Stimulated activated CD8-positive, alpha-beta memory T cell treated with anti-CD3 and anti-CD28 coated beads, Interleukin-12 subunit alpha, Interleukin-12 subunit beta, amount 100 ng/mL, for 24 hours (primary cell): ENCODE results near the gene GALNS.
"Not testable (repeated sequence)": the region's sequence is repeated elsewhere in the genome, so short reads cannot be mapped to it uniquely, and the experiment has no call there.

Experiments used
- DNase-seq: peaks from one replicate; pipeline ENCODE4 v3.0.0-alpha.2; 2020; ENCODE audit errors: extremely low read depth

GALNS gene

GRCh38 chr16:88889702-88890352 lies 33.1 kb upstream of the GALNS start:
- DNase-seq = not testable (repeated sequence)

DNA sequence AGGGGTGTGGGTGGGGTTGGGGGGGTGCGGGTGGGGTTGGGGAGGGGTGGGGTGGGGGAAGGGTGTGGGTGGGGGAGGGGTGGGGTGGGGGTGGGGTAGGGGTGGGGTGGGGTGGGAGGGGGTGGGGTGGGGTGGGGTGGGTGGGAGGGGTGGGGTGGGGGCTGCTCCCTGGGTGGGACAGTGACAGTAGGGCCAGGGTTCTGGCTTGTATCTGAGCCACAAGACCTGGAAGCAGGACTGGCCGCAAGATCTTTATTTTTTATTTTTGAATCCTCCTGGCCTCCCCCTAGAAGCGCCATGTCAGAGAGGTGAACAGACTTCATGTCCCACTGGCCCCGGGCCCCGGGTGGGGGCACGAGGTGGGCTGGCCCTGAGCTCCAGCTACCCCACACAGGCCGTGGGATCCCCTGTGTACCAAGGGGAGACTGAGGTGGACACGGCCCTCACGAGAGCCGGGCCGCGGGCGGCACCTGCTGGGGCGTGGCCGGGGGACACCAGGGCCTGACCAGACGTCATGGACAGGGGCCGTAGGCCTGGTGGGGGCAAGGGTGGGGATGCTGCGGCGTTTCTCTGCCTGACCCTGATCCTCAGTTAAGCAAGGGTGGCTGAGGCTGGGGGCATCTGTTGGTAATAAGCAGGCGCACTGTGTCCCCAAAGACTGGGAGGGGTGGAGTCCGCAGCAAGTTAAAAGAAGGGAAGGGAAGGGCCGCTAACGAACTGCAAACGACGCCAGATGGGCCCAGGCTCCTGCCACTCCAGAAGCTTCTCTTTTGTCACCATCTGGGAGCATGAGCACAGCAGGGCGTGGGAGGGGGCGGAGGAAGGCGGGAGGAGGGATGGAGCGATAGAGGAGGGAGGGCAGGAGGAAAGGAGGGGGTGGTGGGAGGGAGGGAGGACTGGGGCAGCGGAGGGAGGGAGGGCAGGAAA lies 32.0 kb upstream of the GALNS start:
- DNase-seq = no peak

- DNase-seq = no peak
Observed at GRCh38 chr16:88888057-88888456, 31.3 kb upstream of the GALNS start.

GRCh38 chr16:88886845-88887521 lies 30.2 kb upstream of the GALNS start:
- DNase-seq = no peak

- DNase-seq = no peak
Observed at GRCh38 chr16:88886420-88886844, 29.7 kb upstream of the GALNS start.

DNA sequence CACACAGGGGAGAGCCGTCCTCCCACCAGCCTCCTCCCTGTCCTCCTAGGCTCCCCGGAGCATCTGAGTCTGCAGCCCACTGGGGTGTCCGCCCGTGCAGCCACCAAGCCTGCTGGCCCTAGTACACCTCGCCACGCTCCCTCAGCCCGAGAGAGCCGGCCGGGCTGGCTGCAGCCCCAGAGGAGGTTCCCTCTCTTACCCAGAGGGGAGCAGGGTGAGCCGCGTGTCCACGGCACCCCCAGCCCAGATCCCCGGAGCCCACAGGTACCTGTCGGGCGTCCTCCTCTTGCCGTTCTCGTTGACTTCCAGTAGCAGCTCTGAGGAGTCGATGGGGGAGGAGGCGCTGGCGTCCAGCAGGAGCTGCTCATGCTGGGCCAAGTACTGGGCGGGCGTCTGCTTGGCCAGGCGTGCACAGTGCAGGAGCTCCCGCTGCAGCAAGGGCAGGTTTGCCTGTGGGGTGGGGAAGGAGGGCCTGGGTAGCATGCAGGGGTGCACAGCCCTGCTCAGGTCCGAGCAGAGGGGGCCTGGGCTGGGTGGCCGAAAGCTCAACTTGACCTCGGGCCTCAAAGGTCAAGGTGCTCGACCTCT lies 29.0 kb upstream of the GALNS start:
- no peak for DNase-seq

- no peak for DNase-seq
Observed at GRCh38 chr16:88884569-88885271, 28.0 kb upstream of the GALNS start.

DNA sequence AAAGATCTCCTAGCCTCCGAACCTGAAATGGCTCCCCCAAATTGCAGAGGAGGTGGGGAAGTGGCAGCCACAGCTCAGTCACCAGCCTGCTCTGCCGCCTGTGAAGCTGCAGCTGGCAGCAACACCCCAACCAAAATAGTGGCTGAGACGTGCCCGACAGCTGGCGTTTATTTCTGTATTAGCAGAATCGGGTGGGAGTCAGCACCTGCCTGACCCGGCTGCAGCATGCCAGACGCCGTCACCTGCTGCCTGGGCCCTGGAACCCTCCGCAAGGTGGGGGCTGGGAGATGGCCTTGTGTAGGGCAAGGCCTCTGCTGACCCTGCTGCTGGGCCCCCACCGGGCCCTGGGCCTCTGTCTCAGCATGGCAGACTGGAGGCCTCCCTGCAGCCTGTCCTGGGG lies 27.2 kb upstream of the GALNS start:
- no peak for DNase-seq

DNA sequence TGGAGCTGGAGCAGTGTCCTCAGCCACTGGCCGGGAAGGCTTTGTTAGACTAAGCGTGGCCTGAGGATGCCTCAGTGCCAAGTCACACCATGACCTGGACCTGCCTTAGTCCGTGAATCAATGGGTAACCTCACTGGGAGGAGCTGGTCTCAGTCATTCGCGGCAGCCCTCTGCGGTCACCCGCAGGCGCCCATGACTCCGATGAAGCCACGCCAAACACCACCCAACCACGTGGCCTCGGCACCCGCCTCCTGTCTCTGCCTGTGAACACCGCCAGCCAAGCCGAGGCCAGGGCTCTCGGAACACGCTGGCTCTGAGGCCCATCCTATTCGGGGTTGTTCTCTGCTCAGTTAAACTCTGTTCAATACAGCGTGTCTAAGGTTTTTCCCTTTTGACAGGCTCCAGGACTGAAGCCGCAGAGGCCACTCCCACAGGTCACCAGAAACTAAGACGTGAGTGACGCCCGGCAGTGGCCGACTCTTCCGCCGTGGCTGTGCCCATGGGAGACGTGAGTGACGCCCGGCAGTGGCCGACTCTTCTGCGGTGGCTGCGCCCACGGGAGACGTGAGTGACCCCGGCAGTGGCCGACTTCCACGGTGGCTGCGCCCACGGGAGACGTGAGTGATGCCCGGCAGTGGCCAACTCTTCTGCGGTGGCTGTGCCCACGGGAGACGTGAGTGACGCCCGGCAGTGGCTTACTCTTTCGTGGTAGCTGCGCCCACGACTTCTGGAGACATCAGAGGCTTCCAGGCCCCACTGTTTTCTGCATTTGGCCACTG lies 26.6 kb upstream of the GALNS start:
- DNase-seq = no peak

DNA sequence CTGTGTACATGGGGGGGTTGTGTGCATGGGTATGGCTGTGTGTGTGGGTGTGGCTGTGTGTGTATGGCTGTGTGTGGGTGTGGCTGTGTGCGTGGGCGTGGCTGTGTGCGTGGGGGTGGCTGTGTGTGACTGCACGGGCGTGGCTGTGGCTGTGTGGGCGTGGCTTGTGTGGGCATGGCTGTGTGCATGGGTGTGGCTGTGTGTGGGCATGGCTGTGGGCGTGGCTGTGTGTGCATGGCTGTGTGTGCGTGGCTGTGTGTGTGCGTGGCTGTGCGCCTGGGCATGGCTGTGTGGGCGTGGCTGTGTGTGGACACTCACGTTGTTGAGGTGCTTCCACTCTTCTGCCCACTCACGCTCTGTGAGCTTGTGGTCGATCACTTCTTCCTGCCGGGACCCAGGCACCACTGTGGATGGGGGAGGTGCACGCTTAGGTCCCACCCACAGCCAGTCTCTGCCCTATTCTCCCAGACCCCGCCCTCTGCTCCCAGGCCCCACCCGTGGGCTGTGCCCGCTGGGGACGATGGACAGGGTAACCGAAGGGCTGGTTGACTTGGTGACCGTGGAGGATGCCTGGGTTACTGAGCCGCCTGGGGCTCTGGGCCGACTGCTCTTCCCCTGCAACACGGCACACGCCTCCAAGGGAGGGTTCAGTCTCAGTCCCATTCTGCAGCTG lies 25.7 kb upstream of the GALNS start:
- no peak for DNase-seq

DNA sequence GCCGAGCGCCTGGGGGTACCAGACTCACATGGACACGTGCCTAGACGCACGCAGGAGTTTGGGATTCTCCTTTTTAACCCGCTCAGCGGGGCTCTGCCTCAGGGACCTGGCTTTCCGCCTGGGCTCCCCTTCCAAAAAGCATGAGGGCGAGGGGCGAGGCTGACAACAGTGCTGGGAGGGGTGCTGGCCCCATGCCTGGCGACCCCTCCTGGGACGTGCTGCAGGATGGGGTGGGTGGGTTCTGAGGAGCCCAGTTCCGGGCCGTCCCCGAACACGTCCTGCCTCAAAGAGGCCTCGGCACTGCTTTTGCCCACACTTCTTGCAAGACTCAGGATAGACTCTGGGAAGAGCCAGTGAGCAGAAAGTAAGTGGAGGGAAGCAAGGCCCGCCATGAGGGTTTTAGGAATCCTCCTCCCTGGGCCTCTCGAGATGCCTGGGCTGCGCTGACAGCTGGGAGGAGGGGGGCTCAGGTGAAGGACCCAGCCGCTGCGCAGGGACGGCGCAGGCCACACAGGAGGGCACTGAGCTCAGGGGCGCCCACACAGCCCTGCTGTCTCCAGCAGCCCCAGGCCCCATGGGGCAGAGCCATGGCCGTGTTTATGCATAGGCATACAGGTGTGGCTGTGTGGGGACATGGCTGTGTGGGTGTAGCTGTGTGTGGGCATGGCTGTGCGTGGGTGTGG lies 25.1 kb upstream of the GALNS start:
- DNase-seq = no peak

GRCh38 chr16:88881007-88881615 lies 24.4 kb upstream of the GALNS start:
- DNase-seq = no peak

GRCh38 chr16:88880226-88881006 lies 23.7 kb upstream of the GALNS start:
- DNase-seq = no peak

DNA sequence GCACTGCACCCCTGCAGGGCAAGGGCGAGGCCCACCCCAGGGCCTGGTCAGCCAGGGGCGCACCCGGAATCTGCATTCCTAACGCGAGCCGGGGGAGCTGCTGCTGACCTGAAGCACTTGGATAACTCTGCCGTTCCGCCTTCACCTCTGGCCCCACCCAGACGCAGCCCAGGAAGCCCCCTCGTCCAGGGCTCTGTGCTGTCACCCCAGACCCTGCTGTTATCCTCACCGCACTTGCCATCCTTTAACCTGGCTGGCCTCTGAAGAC lies 23.0 kb upstream of the GALNS start:
- DNase-seq = no peak

GRCh38 chr16:88878967-88879787 lies 22.4 kb upstream of the GALNS start:
- DNase-seq = no peak

- no peak for DNase-seq
Observed at GRCh38 chr16:88878356-88878755, 21.6 kb upstream of the GALNS start.

DNA sequence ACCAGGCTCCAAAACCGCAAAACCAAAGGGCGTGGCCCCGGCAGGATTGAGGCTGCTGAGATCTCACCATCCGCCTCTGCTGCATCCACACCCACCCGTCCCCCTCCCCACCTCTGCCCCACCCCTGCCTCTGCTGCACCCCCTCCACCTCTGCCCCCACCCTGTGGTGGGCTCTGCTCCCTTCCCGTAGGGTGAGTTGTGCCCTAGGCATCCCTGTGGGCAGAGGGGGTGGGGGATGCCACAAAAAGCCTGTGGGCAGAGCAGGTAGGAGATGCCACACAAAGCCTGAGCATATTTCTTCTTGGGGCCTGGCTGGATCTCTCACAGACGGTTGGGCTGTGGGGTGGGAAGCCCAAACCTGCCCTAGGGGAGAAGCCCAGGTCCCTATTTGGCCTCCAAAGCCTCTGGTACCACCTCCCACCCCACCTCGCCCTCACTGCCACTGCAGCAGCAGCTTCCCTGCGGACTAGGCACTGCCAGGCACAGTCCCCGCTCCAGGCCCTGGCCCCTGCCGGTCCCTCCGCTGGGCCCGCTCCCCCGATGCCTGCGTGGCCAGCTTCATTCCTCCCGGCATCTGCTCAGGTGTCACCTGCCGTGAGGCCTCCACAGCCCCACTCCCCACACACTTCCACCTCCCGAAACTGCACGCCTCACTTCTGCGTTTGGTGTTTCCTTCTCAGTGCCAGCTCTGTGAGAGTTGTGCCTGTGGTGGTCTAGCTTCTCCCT lies 21.0 kb upstream of the GALNS start:
- no peak for DNase-seq
